ENCODE data around the gene RAB28.

The RAB28 gene

GRCh38 chr4:13455411-13455810, 28.7 kb downstream of the RAB28 start:
- H3K4me3 ChIP-seq (ENCODE audit: low read length) = no peak overlapping the region
- no peaks in the 10 kb centered on the region for H3K4me1 ChIP-seq (ENCODE audit: low read length)
- H4K20me1 ChIP-seq (ENCODE audit: insufficient read depth, low read length) = no peaks in the 10 kb centered on the region
- H3K27ac ChIP-seq (ENCODE audit: low read length) = no peak overlapping the region
- H3K9ac ChIP-seq (ENCODE audit: low read length) = no peak overlapping the region
- H3K79me2 ChIP-seq (ENCODE audit: low read length) = no peaks in the 10 kb centered on the region
- H2AFZ ChIP-seq (ENCODE audit: low read depth, low read length) = no peak overlapping the region
- TF ChIP-seq, protein P1, sequence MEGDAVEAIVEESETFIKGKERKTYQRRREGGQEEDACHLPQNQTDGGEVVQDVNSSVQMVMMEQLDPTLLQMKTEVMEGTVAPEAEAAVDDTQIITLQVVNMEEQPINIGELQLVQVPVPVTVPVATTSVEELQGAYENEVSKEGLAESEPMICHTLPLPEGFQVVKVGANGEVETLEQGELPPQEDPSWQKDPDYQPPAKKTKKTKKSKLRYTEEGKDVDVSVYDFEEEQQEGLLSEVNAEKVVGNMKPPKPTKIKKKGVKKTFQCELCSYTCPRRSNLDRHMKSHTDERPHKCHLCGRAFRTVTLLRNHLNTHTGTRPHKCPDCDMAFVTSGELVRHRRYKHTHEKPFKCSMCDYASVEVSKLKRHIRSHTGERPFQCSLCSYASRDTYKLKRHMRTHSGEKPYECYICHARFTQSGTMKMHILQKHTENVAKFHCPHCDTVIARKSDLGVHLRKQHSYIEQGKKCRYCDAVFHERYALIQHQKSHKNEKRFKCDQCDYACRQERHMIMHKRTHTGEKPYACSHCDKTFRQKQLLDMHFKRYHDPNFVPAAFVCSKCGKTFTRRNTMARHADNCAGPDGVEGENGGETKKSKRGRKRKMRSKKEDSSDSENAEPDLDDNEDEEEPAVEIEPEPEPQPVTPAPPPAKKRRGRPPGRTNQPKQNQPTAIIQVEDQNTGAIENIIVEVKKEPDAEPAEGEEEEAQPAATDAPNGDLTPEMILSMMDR (IDR thresholded peaks at IDR 0.05; ENCODE audit: low read depth, low read length) = no peak
- no peak for TF ChIP-seq EZH2phosphoT487 (IDR thresholded peaks at IDR 0.05; ENCODE audit: low read depth)
- H3K4me2 ChIP-seq (ENCODE audit: low read length) = no peak overlapping the region
- 0 out of 2 replicates have a peak, but pooled peaks cover 3% of the 10 kb centered on the region for H3K9me3 ChIP-seq (ENCODE audit: insufficient read depth, low read length)
- no peaks in the 10 kb centered on the region for H3K27me3 ChIP-seq (ENCODE audit: low read depth, low read length)
- H3K36me3 ChIP-seq (replicated peaks; ENCODE audit: low read depth, low read length) = peaks cover 34% of the 10 kb centered on the region

DNA sequence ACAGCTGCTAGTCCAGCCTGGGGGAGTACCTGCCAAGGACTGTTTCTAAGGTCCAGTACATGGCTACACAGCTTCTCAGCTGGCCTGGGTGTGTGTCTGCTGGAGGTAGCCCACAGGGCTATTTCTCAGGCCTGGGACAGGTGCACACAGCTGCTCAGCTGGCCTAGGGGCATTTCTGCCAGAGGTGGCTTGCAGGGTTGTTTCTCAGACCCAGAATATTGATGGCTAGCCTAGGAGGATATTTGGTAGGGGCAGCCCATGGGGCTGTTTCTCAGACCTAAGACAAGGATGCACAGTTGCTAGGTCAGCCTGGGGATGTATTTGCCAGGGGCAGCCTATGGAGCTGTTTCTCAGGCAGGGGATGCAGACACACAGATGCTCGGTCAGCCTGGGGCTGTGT, 29.4 kb downstream of the RAB28 start:
- TF ChIP-seq, protein P1 (IDR thresholded peaks at IDR 0.05; ENCODE audit: low read depth, low read length) = no peak
- TF ChIP-seq EZH2phosphoT487 (IDR thresholded peaks at IDR 0.05; ENCODE audit: low read depth) = no peak
- H3K27ac ChIP-seq (ENCODE audit: low read length) = no peak overlapping the region
- no peaks in the 10 kb centered on the region for H4K20me1 ChIP-seq (ENCODE audit: insufficient read depth, low read length)
- H3K9ac ChIP-seq (ENCODE audit: low read length) = no peak overlapping the region
- H3K4me2 ChIP-seq (ENCODE audit: low read length) = no peak overlapping the region
- no peaks in the 10 kb centered on the region for H3K4me1 ChIP-seq (ENCODE audit: low read length)
- no peak overlapping the region for H3K4me3 ChIP-seq (ENCODE audit: low read length)
- H3K79me2 ChIP-seq (ENCODE audit: low read length) = no peaks in the 10 kb centered on the region
- 0 out of 2 replicates have a peak, but pooled peaks cover 3% of the 10 kb centered on the region for H3K9me3 ChIP-seq (ENCODE audit: insufficient read depth, low read length)
- H2AFZ ChIP-seq (ENCODE audit: low read depth, low read length) = no peak overlapping the region
- peaks cover 30% of the 10 kb centered on the region for H3K36me3 ChIP-seq (replicated peaks; ENCODE audit: low read depth, low read length)
- H3K27me3 ChIP-seq (ENCODE audit: low read depth, low read length) = no peaks in the 10 kb centered on the region

GRCh38 chr4:13452927-13453579, 31.1 kb downstream of the RAB28 start:
- Histone ChIP-seq H3K4me2 (ENCODE audit: low read length) (no peak overlapping the region), H3K36me3 (replicated peaks; ENCODE audit: low read depth, low read length) (peaks cover 24% of the 10 kb centered on the region), H3K27ac (ENCODE audit: low read length) (no peak overlapping the region), H3K4me1 (ENCODE audit: low read length) (no peaks in the 10 kb centered on the region), H3K9ac (ENCODE audit: low read length) (no peak overlapping the region), H2AFZ (ENCODE audit: low read depth, low read length) (no peak overlapping the region), H3K79me2 (ENCODE audit: low read length) (no peaks in the 10 kb centered on the region), H3K4me3 (ENCODE audit: low read length) (no peak overlapping the region), H3K9me3 (ENCODE audit: insufficient read depth, low read length) (0 out of 2 replicates have a peak, but pooled peaks cover 3% of the 10 kb centered on the region), H4K20me1 (ENCODE audit: insufficient read depth, low read length) (no peaks in the 10 kb centered on the region), H3K27me3 (ENCODE audit: low read depth, low read length) (no peaks in the 10 kb centered on the region)
- no peak for TF ChIP-seq EZH2phosphoT487 (IDR thresholded peaks at IDR 0.05; ENCODE audit: low read depth)
- TF ChIP-seq, protein P1 (IDR thresholded peaks at IDR 0.05; ENCODE audit: low read depth, low read length) = no peak

- H3K4me1 ChIP-seq (ENCODE audit: low read length) = no peaks in the 10 kb centered on the region
- H3K79me2 ChIP-seq (ENCODE audit: low read length) = no peaks in the 10 kb centered on the region
- 0 out of 2 replicates have a peak, but pooled peaks cover 3% of the 10 kb centered on the region for H3K9me3 ChIP-seq (ENCODE audit: insufficient read depth, low read length)
- peaks cover 6% of the 10 kb centered on the region for H3K36me3 ChIP-seq (replicated peaks; ENCODE audit: low read depth, low read length)
- no peak overlapping the region for H3K4me3 ChIP-seq (ENCODE audit: low read length)
- TF ChIP-seq, protein P1 (IDR thresholded peaks at IDR 0.05; ENCODE audit: low read depth, low read length) = no peak
- TF ChIP-seq EZH2phosphoT487 (IDR thresholded peaks at IDR 0.05; ENCODE audit: low read depth) = no peak
- no peak overlapping the region for H3K27ac ChIP-seq (ENCODE audit: low read length)
- no peaks in the 10 kb centered on the region for H3K27me3 ChIP-seq (ENCODE audit: low read depth, low read length)
- H3K4me2 ChIP-seq (ENCODE audit: low read length) = no peak overlapping the region
- H4K20me1 ChIP-seq (ENCODE audit: insufficient read depth, low read length) = no peaks in the 10 kb centered on the region
- no peak overlapping the region for H2AFZ ChIP-seq (ENCODE audit: low read depth, low read length)
- no peak overlapping the region for H3K9ac ChIP-seq (ENCODE audit: low read length)
Observed at GRCh38 chr4:13449590-13449989, 34.5 kb downstream of the RAB28 start.
